Activated T-cell treated with anti-CD3 and anti-CD28 coated beads for 48 hours (primary cell): ENCODE measurements around the gene GKN1.

Source experiments
- DNase-seq: peaks from one replicate; pipeline ENCODE4 v3.0.0-alpha.2; 2020; ENCODE audit warnings: low read depth

The GKN1 gene

DNA sequence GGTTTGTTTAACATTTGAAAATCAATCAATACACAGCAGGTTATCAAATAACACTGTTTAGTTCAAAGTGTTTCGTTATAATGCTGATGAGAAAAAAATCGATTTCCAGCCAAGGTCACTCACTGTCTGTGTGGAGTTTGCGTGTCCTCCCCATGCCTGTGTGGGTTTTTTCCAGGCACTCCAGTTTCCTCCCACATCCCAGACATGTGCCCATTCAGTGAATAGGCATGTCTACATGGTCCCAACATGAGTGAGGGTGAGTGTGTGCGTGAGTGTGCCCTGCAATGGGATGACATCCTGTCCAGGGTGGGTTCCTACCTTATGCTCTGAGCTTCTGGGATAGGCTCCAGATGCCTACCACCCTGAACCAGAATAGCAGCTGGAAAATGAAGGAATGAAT, 13.1 kb upstream of the GKN1 start:
- no peak for DNase-seq

DNA sequence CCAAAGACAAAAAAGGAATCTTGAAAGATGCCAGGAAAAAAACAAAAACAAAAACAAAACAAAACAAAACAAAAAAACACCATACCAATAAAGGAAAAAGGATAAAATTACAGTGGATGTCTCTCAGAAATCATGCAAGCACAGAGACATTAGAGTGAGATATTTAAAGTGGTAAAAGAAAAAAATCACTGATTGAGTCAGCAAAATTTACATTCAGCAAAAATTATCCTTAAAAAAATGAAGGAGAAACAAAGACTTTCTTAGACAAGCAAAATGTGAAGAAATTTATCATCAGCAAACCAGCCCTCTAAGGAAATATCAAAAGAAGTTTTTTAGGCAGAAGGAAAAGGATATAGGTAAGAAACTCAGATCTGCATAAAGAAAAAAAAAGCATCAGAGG, 10.2 kb upstream of the GKN1 start:
- DNase-seq = no peak

DNA sequence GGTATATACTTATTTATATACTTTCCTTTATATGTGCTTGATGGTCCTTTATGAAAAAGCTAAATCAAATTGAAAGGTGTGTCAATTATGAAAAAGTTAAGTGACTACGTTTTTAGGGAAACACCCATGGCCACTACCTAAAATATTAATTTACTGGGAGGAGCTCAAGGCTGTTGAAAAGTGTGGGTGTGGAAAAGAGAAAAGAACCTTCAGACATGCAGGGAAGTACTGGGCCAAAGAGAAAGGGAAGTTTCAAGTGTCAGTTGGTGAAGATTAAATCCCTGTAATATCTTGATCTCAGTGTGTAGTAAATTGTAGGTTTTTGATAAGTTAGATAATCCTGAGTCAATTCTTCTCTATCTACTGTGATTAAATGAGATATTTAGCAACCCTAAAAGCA, 6.2 kb upstream of the GKN1 start:
- no peak for DNase-seq

DNA sequence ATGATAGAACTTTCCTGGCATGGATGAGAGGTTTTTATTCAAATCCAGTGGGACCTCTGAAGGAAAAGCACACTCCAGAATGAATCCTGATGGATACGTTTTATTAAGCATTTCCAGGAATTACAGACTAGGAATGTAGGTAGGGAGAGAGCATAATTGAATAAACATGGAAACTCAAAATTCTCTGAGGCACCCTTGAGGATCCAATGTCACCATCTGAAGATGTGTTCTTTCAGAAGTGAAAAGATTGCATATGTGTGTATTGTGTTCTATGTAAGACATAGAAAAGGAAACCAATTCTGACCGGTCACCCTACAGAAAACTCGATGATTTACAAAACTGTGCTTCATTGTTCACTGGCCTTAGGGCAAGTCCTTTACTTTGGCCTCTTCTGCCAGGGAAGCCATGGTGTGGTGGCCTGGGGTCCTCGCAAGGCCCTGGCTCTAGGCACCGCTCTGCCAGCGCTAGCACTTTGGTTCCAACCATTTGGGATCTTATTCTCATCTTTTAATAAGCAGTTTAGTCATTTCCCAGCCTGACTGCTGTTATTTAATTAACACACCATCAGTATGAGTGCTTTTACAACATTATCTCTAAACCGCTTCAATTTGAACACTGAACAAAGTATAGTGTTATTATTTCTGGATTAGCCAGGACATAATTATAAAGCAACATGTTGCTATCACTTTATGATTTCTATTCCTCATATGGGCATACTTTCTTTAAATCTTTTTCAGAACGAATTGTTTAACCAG, 4.5 kb upstream of the GKN1 start:
- no peak for DNase-seq

DNA sequence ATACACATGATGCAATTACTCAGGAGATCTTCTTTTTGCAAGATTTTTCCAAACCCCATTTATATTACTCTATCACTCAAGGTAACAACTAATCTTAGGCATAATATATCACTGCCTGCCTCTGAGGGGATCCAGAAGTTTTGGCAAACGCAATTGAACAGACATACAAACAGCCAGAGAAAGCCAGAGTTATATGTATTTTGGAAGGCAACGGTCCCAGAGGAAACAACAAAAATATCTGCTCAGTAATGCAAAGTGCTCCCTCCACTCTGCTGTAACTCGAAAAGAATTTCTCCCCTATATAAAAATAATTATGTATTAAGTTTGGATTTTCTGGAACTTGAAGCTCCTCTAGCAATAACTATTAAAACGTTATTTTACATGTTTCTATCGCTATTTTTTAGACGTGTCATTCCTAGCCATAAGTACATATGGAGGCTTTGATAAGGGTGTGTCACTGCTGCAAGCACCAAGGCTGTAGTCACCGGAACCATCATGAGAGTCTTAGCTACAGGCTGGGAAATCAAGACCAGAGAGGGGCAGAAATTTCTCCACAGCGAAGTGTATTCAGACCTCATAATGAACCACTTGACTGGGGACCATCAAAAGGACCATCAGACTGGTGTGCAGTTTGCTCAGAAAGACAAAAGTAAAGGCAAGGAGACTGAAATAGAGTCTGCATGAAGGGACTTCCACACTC, 3.7 kb upstream of the GKN1 start:
- DNase-seq = no peak

DNA sequence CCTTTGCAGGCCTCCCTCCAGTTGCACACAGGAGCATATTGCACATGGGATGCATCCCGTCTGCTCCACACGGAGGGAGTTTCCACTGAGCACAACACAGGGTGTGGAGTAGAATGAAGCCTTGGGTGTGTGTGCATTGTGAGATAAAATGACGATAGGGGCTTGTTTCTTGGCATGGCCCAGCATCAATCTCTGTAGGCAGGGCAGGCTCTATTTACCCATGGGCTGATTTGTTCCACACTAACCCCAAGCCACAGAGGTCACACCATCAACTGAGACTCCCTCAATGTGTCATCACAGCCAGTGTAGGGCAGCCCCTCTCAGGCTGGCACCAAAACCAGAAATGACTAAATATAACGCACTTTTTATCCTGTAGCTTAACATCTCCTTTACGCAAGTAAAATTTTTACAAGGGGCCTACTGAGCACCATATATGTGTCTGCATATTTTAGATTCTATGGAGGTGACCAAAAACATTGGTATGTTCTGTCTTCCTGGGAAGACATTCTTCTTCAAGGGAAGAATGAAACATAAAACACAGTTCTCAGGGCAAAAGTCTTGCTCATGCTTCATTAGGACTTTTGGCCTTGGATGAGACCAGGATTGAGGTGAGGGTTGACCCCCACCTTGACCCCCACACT, 2.7 kb upstream of the GKN1 start:
- DNase-seq = no peak

DNA sequence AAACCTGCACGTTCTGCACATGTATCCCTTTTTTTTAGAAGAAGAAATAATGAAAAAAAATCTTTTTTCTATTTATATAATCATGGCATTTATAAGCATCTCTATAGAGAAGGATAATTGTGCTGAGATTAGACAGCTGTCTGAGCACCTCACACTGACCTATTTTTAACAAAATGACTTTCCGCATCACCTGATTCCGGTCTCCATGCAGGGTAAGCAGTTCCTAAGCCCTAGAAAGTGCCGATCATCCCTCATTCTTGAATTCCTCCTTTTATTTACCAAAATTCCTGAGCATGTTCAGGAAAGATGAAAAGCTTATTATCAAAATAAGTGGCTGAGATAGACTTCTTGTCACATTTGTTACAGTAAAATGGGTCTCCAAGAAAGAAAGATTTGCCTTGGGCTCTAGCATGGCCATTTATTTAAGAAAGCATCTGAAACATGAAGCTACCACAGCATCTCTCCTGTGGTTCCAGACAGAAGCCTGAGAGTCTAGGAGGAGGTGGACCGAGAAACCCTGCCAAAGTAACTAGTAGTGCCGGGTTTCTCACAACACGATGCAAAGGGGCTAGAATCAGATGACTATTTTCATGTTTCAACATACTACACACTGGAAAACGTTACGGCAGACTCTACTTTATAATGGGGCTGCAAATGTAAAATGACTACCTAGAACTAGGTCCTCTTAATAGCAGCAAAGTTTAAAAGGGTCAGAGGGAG, 670 bp downstream of the GKN1 start:
- DNase-seq = no peak

DNA sequence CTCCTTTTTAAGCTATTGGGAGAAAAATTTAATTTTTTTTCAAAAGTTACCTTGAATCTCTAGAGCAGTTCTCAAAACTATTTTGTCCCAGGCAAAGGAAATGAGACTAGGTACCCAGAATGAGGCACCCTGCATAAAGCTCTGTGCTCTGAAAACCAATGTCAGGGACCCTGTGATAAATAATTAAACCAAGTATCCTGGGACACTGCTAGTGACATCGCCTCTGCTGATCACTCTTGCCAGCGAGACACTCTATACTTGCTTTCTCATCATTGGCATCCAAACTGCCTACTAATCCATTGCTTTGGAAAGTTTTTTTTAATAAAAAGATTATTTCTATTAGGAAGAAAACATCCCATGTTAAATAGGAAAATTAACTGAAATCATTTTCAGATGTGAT, 1.4 kb downstream of the GKN1 start:
- no peak for DNase-seq

DNA sequence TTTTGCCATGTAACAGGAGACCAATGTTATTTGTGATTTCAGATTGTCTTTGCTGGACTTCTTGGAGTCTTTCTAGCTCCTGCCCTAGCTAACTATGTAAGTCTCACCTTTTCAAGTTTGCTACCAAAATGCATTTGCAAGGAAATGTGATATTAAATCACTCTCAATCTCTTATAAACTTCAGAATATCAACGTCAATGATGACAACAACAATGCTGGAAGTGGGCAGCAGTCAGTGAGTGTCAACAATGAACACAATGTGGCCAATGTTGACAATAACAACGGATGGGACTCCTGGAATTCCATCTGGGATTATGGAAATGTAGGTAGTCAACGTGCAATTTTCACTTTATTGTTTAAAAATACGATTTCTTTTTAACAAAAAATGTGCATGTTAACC, 3.0 kb downstream of the GKN1 start:
- no peak for DNase-seq

DNA sequence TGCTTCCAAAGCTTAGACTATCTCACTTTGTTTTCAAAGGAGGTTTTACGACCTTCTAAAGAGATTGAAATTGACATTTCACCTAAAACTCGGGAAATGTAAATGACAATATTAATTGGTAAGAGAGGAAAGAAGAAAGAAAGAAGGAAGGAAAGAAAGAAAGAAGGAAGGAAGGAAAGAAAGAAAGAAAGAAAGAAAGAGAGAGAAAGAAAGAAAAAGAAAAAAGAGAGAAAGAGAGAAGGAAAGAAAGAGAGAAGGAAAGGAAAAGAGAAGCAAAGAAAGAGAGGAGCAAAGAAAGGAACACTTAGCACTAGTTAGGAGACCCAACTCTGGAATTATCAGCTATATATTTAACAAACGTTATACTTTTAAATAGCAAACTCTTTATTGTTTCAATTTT, 3.7 kb downstream of the GKN1 start:
- DNase-seq = no peak

DNA sequence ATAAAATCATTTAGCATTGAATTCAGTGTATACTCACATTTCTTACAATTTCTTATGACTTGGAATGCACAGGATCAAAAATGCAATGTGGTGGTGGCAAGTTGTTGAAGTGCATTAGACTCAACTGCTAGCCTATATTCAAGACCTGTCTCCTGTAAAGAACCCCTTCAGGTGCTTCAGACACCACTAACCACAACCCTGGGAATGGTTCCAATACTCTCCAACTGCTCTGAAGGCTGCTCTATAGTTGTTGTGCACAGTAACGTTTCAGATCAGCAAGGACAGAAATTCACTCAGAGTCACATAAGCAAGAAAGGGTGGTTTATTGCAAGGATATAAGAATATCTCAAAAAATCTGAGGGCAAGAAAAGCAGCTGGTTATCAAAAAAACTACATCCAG, 6.5 kb downstream of the GKN1 start:
- no peak for DNase-seq

DNA sequence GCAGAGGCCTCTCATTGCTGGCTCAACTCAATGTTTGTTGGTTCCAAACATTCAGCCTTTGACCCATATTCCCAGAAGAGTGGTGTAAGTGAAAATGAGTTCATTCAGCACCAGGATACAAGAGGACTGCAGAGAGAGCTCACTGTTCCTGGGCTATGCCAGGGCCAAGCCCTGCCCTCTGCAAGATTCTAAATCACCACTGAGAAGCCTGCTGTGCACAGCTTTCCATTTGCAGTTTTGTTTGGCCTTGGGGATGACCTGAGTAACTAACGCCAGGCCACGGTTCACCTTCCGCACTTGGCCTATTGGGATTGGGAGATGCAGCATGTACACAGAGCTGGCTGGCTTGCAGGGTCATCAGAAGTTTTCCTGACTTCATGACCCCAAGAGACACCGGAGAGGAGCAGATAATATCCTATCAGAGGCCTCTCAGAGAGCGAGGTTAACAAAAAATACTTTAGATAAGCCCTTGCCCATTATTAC, 12.6 kb downstream of the GKN1 start:
- DNase-seq = no peak

DNA sequence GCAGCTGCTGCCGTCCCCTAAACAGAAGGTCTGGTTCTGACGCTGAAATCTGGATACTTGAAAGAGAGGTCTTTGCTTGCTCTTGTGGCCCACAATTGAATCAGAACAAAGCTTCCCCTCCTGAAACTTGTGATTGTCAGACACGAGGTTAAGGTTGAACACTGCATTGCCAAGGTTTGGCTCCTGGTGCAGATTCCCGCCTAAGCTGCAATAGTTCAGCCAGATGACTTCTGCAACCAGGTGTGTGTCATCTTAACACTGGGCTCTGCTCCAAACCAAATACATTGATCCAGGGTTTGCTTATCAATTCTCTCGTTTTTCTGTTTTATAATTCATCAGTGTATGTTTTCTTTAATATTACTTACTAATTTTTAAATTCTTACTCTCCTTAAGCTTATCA, 14.6 kb downstream of the GKN1 start:
- DNase-seq = no peak

DNA sequence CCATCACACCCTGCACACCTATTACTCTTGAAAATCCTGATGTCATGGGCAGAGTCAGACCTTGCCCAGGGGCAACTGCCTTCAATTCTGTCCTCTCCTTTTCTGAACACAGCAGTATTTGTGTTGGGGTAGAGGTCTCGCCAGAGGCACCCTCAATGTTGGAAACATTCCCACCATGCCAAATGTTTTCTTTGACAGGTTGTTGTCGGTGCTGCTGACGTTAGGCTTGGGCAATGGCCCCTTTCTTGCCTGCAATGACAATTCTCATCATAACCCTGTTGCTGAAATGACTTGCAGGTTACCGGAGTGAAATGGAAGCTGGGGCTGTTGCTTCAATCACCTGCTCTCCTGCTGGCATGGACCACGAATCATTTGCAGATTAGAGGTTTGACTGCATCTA, 17.9 kb downstream of the GKN1 start:
- no peak for DNase-seq

DNA sequence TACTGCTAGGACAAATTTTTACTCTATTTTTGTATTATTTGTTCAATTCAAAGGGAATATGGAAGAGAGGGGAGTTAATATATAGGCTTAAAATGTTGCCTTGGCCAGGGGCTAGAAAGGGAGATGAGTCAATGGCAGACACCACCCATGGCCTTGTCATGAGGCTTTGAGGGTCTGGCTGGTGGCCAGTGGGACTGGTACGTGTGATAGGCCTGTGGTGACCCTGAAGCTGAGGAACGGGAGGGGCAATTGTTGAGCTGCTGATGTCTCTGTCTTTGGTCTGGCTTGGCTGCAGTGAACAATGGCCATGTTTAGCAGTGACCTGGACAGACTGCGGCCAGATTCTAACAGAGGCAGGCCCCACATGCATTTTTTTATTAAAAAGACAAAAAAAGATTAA, 18.5 kb downstream of the GKN1 start:
- no peak for DNase-seq

DNA sequence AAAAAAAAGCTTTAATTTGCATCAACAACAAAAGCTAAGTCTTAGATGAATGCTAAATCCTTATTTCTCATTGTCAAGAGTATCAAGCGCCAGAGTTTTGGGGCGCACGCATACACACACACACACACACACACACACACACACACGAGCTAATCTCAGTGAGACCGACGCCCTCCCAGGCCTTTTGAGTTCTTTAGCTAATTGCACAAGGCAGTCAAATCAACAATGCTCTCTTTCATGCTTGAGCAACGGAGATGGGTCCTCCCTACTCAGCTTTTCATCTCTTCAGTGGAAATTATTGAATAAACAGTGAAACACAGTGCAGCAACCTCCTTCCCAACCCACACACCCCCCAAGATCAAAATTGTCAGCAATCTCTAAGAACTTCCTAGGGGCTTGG, 19.2 kb downstream of the GKN1 start:
- DNase-seq = no peak

DNA sequence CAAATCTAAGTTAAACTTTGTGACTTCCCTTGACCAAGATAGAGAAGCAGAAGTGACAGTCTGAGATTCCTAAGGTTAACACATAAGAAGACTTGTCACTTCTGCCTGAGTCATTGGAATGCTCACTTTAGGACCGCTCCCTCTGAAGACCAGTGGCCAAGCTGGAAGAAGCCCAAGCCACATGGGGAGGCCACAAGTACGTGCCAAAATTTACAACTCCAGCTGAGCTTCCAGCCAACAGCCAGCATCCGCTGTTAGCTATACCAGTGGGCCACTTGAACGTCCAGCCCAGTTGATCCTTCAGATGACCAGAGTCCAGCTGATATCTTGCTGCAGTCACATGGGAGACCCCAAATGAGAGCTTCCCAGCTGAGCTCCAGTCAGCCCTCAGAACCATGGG, 20.4 kb downstream of the GKN1 start:
- no peak for DNase-seq

DNA sequence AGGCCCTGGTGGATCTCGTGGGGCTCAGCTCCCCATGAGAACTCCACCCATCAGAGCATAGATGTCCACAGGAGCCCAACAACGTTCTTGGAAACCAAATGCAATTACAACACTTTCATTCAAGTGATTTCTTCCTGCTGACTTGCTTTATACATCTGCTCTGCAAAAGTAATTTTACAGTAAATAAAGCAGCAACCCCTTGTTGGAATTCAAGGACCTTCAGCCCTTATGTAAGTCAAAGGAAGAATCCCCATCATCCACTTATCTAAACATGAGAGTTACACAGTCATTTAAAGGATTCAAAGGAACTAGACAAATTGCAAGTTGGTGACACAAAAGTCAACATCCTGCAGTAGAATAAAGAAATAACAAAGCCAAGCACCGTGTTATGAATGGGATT, 21.5 kb downstream of the GKN1 start:
- no peak for DNase-seq

DNA sequence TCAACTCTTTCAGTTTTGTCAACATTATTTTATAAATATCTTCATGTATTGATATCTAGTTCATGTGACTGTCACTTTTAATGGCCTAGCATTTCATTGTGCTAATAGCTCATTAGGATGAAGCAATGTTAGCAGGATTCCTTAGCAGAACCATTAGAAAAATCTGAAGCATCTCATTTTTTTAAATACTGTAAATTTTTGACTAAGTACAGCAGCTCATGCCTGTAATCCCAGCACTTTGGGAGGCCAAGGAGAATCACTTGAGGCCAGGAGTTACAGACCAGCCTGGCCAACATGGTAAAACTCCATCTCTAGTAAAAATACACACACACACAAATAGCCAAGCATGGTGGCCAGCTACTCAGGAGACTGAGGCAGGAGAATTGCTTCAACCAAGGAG, 23.0 kb downstream of the GKN1 start:
- DNase-seq = no peak

DNA sequence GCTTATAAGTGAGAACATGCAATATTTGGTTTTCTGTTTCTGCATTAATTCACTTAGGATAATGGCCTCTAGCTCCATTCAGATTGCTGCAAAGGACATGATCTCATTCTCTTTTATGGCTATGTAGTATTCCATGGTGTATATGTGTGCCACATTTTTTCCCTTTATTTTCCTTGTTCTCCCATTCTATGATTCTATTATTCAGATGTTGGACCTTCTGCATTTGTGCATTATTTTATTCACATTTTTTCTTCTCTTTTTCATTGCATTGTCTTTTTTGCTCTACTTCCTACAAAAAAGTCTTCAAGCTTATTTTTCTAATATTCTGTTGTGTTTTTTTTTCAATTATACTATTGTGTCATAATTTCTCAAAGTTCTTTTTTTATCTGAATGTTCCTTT, 27.4 kb downstream of the GKN1 start:
- DNase-seq = no peak

DNA sequence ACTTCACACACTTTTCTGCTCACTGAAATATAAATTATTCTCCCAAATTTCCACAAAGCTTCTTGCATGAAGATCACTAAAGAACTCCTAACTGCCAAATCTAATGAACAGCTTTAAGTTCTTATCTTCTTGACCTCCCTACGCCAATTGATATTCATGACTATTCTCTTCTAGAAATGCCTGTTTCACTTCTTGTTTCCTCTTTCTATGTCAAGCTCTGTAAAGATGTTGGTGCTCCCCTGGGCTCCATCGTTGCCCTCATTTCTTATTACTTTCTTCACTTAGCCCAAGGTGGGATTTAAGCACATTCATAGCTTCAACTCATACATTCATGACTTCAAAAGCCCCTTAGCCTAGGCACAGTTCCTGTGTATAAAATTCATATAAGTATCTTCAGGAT, 29.3 kb downstream of the GKN1 start:
- DNase-seq = no peak

DNA sequence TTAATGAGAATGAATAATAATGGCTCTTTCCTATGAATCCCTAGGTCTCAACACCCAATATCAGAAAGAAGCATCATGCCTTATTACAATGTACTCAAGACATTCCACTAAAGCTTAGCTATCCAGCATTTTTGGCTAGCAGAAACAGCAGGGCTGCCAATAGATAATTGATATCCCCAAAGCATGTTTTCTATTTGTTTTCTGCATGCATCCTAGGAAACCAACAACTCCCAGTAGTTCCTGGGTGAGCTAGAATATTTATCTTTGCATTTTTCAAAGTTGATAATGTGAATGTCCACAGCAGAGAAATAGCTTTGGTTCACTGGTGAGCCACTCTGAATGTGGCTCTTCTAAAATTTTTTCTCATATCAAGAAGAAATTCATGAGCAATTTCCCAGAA, 32.7 kb downstream of the GKN1 start:
- no peak for DNase-seq

DNA sequence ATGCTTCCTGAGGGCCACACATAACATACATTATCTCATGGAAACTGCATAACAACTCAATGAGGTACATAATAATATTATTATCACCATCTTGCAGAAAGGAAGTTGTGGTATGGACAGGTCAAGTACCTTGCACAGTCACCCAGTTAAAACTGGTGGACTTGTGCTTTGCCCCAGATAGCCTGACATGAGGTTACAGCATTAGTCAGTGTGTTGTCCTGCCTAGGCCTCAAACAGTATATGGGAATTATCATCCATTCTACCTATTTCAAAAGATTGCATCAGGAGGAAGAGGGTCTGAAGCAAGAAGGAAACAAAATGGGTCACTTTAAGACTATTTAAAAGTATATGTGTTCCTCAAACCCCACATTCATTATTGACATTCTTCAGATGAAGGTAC, 33.2 kb downstream of the GKN1 start:
- no peak for DNase-seq
